Activated naive CD4-positive, alpha-beta T cell treated with anti-CD3 and anti-CD28 coated beads, Interleukin-2, amount 50 U/mL, for 16 hours (primary cell): ENCODE results near the gene CEACAM7.

ENCODE experiments used
- DNase-seq: peaks from one replicate; pipeline ENCODE4 v3.0.0-alpha.2; 2020

CEACAM7 gene

DNA sequence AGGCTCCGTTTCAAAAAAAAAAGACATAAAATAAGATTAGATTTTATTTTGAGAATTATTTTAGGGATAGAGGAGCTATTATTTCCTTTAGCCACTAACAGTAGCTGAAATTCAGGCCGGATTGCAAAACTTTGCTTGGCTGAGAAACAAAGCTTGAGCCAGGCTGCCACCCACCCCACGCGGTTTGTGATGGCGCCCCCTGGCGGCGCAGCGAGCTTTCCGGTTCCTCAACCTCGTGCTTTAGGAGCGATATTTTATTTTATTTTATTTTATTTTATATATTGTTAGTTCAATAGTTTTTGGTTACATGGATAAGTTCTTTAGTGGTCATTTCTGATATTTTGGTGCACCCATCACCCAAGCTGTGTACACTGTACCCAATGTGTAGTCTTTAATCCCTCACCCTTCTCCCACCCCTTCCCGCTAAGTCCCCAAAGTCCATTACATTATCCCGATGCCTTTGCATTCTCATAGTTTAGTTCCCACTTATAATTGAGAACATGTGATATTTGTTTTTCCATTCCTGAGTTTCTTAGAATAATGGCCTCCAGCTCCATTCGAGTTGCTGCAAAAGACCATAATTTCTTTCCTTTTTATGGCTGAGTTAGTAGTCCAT lies 41.4 kb downstream of the CEACAM7 start:
- peak; percentile 50 for DNase-seq

- DNase-seq = peak; percentile 67
Measured at GRCh38 chr19:41641879-41642485, 46.1 kb downstream of the CEACAM7 start.

DNA sequence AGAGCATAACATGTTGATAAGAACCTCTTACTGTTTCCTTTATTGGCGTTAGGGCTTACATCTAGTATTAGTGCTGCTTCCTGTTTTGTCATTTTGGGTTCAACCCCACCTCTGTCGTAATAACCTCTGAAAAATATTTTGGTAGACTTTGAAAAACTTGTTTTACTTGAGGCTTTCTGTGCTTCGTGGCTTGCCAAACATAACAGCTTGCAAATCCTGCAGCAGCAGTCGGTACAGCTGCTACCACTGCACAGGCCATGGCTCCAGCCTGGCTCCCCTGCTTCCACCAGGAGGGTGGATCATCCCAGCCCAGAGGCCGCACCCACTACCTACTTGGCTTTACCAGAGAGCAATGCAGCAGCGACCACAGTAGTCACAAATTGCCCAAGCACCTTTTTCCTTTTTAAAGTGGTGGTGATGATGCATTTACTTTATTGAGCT lies 49.4 kb downstream of the CEACAM7 start:
- DNase-seq = no peak

GRCh38 chr19:41637484-41637883 lies 50.6 kb downstream of the CEACAM7 start:
- no peak for DNase-seq

- DNase-seq = no peak
Measured at GRCh38 chr19:41627966-41628675, 59.9 kb downstream of the CEACAM7 start.

- no peak for DNase-seq
Measured at GRCh38 chr19:41626877-41627276, 61.2 kb downstream of the CEACAM7 start, which contains the start of gene CEACAM4. CEACAM4 (minus strand) TSS chr19:41627074; CDS start chr19:41626963, 111 bp downstream.

GRCh38 chr19:41626278-41626677 lies 61.8 kb downstream of the CEACAM7 start:
- DNase-seq = no peak

GRCh38 chr19:41624937-41625336 lies 63.1 kb downstream of the CEACAM7 start:
- no peak for DNase-seq

DNA sequence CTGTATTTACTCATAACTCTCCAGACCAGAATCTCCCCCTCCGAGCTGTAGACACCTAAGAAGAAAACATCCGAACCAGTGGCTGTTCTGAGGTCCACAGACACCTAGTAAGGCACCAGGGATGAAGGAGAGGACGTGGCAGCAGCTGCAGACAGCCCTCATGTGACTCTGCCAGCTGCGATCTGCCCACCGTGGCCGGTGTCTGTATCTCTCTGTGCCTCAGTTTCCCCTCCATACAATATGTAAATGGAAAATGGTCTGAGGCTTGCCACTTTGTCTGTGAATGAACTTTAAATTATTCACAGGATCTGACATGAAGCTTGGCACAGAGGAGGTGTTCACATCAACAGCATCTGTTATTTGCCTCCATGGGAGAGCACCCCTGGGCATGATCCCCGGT lies 63.6 kb downstream of the CEACAM7 start:
- DNase-seq = no peak

DNA sequence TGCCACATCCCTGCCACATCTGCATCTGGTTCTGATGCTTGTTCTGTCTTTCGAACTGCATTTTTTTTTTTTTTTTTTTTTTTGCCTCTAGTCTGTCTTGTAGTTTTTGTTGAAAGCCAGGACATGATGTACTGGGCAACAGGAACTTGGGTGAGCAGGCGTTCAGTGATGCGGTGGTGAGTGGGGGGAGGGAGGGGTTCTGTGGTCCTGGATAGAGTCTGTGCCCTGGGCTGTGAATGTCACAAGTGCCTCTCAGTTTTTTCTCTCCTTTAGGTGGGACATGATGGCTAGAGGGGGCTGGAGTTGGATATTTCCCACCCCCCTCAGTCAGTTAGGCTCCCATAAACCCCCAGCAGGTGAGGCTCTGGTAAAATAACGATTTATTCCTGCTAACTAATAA lies 64.7 kb downstream of the CEACAM7 start:
- DNase-seq = no peak
